ENCODE measurements around the gene CTCF.

CTCF gene

GRCh38 chr16:67598527-67598926 is 36.2 kb downstream of the CTCF start:
- no peak for DNase-seq (ENCODE audit: low read depth, low spot score)

GRCh38 chr16:67605641-67606040 is 43.3 kb downstream of the CTCF start:
- no peak for DNase-seq (ENCODE audit: low read depth, low spot score)

GRCh38 chr16:67606632-67607031 is 44.3 kb downstream of the CTCF start:
- DNase-seq (ENCODE audit: low read depth, low spot score): no peak

- no peak for DNase-seq (ENCODE audit: low read depth, low spot score)
Measured at GRCh38 chr16:67608364-67608763, 46.0 kb downstream of the CTCF start.

GRCh38 chr16:67613808-67614207 is 51.5 kb downstream of the CTCF start:
- DNase-seq (ENCODE audit: low read depth, low spot score): no peak

DNA sequence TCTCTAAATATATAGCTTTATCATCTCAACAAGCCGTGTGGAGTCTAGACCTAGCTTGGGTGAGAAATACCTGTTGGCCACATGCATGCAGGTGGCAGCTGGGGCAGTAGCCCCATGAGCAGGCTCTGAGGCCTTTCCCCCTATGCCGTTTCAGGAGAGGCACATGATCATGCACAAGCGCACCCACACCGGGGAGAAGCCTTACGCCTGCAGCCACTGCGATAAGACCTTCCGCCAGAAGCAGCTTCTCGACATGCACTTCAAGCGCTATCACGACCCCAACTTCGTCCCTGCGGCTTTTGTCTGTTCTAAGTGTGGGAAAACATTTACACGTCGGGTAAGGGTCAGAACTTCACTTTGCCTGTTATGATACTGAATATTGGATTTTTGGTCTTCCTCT is 65.9 kb downstream of the CTCF start:
- DNase-seq (ENCODE audit: low read depth, low spot score): no peak

- DNase-seq (ENCODE audit: low read depth, low spot score): no peak
Measured at GRCh38 chr16:67632415-67633172, 70.3 kb downstream of the CTCF start.

DNA sequence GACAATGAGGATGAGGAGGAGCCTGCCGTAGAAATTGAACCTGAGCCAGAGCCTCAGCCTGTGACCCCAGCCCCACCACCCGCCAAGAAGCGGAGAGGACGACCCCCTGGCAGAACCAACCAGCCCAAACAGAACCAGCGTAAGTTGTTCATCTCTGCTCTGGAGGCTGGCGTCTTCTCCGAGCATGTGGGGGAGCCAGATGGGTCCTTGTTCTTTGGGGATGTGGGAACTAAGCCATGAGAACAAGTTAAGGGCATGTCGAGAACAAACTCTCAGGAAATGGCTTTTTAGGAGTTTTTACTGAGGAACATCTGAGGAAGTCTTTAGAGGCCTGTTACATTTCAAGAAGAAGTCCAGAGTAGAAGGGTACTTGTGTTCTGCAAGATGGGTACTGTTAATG is 74.4 kb downstream of the CTCF start:
- no peak for DNase-seq (ENCODE audit: low read depth, low spot score)

DNA sequence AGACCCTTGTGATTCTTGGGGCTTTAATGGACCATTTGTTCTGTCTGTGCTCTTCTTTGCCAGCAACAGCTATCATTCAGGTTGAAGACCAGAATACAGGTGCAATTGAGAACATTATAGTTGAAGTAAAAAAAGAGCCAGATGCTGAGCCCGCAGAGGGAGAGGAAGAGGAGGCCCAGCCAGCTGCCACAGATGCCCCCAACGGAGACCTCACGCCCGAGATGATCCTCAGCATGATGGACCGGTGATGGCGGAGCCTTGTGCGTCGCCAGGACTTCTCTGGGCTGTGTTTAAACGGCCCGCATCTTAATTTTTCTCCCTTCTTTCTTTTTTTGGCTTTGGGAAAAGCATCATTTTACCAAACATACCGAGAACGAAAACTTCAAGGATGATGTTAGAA is 75.3 kb downstream of the CTCF start:
- no peak for DNase-seq (ENCODE audit: low read depth, low spot score)

DNA sequence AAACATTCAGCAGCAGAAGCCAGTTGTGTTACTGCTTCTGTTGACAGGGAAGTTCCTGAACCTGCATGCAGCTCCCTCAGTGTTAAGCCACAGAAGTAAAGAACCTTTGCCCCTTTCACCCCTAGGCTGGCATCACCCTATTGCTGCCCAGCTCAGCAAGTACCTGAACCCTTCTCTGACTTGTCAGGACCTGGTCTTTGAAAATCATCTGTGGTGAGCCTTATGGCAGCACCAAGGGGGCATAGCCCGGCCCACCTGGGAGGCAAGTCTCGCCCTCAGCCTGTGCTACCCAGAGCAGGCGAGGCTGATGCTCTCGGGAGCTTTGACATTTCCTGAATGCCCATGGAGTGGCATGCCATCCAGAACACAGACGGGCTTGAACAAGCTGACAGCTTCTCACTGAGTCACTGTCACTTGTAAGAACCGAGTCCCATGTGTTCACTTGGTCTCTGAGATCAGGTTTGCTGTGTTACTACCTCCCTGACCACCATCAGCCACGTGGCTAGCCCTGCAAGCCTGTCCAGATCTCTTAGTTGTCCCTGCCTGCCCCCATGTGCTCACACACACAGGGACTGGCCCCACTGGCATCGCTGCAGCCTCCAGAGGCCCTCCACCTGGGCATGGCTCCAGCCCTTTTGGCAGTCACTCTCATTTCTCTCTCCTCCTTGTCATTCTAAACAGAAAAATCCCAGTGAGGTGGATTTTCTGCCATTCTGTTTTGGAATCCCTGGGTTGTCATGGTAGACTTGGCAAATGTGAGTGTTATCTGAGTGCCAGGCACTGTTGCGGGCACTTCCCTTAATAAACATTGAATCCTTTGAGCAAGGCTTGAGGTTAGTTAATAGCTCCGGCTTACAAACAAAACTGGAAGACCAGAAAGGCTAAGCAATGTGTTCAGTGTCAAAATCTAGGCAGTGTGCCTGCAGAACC is 79.7 kb downstream of the CTCF start:
- no peak for DNase-seq (ENCODE audit: low read depth, low spot score)

- no peak for DNase-seq (ENCODE audit: low read depth, low spot score)
Measured at GRCh38 chr16:67644038-67644437, 81.7 kb downstream of the CTCF start.

GRCh38 chr16:67645397-67646121 is 83.2 kb downstream of the CTCF start:
- no peak for DNase-seq (ENCODE audit: low read depth, low spot score)

- no peak for DNase-seq (ENCODE audit: low read depth, low spot score)
Measured at GRCh38 chr16:67647111-67647651, 84.9 kb downstream of the CTCF start.

GRCh38 chr16:67647681-67648080 is 85.4 kb downstream of the CTCF start:
- DNase-seq (ENCODE audit: low read depth, low spot score): no peak

GRCh38 chr16:67648088-67648763 is 85.9 kb downstream of the CTCF start:
- no peak for DNase-seq (ENCODE audit: low read depth, low spot score)

- no peak for DNase-seq (ENCODE audit: low read depth, low spot score)
Measured at GRCh38 chr16:67648764-67649407, 86.6 kb downstream of the CTCF start.

DNA sequence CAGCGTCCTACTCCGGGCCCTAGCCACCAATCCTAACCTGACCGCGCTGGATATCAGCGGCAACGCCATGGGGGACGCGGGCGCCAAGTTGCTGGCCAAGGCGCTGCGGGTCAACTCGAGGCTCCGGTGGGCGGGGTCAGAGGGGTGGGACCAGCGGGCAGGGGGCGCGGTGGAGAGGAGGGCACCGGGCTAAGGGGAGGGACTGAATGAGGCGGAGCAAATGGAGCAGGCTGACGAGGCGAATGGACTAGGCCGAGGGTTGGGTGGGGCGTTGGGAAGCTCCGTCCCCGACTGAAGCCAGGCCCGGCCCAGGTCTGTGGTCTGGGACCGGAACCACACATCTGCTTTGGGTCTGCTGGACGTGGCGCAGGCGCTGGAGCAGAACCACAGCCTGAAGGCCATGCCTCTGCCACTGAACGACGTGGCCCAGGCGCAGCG is 87.2 kb downstream of the CTCF start:
- no peak for DNase-seq (ENCODE audit: low read depth, low spot score)

DNA sequence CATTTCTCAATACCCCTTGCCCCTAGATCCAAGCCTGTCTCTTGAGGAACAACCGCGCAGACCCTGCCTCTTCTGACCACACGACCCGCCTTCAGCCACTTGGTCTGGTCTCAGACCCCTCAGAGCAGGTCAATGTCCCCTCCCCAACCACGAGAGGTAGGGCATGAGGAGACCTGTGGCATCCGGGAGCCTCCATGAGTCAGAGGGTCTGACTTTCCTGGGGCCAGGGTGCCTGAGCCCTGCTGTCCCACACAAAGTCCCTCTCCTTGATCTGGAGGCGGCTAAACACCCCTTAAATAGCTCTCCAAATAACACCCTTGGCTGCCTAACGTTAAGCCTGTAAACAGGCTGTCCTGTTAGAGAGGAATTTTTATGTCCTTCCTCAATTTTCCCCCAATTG is 87.7 kb downstream of the CTCF start:
- no peak for DNase-seq (ENCODE audit: low read depth, low spot score)

DNA sequence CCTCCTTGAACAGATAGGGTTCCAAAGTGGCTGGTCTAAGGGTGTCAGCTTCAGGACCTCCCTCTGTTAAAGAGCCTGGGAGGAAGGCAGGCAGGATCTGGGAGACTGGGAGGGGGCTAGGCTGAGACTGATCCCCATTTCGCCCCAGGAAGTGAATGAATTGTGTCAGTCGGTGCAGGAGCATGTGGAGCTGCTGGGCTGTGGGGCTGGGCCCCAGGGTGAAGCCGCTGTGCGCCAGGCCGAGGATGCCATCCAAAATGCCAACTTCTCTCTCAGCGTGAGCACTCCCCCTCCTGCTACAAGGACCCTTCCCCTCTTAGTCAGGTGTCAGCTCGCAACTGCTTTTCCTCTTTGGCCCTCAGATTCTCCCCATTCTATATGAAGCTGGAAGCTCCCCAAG is 88.7 kb downstream of the CTCF start:
- DNase-seq (ENCODE audit: low read depth, low spot score): no peak

- no peak for DNase-seq (ENCODE audit: low read depth, low spot score)
Measured at GRCh38 chr16:67651847-67652246, 89.5 kb downstream of the CTCF start.

Measured in activated naive CD8-positive, alpha-beta T cell treated with anti-CD3 and anti-CD28 coated beads, Interleukin-2, amount 50 U/mL, for 16 hours (primary cell).